Kidney epithelial cell (primary cell): ENCODE measurements around the gene TRIM26. TPM values are rescaled to one million over a fixed set of nuclear protein-coding genes. Genes with fewer than 3 reads are reported as not detected.

Experiments
- DNase-seq: peaks from one replicate; pipeline ENCODE4 v3.0.0-alpha.2; 2010; ENCODE audit warnings: low read depth
- H3K27me3 ChIP-seq: 2 replicates; pipeline ENCODE4 v1.6.0; 2011; ENCODE audit warnings: low read length; ENCODE audit not compliant: control insufficient read depth, insufficient read depth
- H3K36me3 ChIP-seq: 2 replicates; pipeline ENCODE4 v1.5.1; 2011; ENCODE audit warnings: low read length; ENCODE audit not compliant: control insufficient read depth, insufficient read depth
- H3K4me3 ChIP-seq: 2 replicates; pipeline ENCODE4 v1.5.1; 2011; ENCODE audit warnings: low read depth, mild to moderate bottlenecking, control low read depth, low read length
- CTCF ChIP-seq: IDR thresholded peaks from 2 replicates; pipeline ENCODE4 v1.5.1; 2011; ENCODE audit warnings: mild to moderate bottlenecking, moderate library complexity, low read length, control low read depth, inconsistent platforms; ENCODE audit not compliant: insufficient read depth, poor library complexity, severe bottlenecking
- total RNA-seq: library from RNA; depleted of rRNA; stranded (reverse); fragments of >200 nt; gene quantifications from 2 replicates; pipeline ENCODE4 v1.2.3, GENCODE V29; 2015

Gene TRIM26
- total RNA-seq, 1 donor from 2014 or later, result 42.0 TPM

- H3K36me3 ChIP-seq, result no peaks in the 10 kb centered on the region
- no peak for DNase-seq
- no peak overlapping the region for H3K4me3 ChIP-seq
- H3K27me3 ChIP-seq, result peaks cover 5% of the 10 kb centered on the region
- TF ChIP-seq CTCF, result no peak
Measured at GRCh38 chr6:30160008-30160784, 53.0 kb downstream of the TRIM26 start.

- no peak overlapping the region for H3K4me3 ChIP-seq
- TF ChIP-seq CTCF, result no peak
- peaks cover 5% of the 10 kb centered on the region for H3K27me3 ChIP-seq
- no peak for DNase-seq
- H3K36me3 ChIP-seq, result no peaks in the 10 kb centered on the region
Measured at GRCh38 chr6:30158475-30159040, 54.6 kb downstream of the TRIM26 start.

- Histone ChIP-seq H3K27me3 (peaks cover 3% of the 10 kb centered on the region), H3K36me3 (no peaks in the 10 kb centered on the region), H3K4me3 (no peak overlapping the region)
- no peak for TF ChIP-seq CTCF
- no peak for DNase-seq
Measured at GRCh38 chr6:30157999-30158398, 55.2 kb downstream of the TRIM26 start.

GRCh38 chr6:30157581-30157980, 55.6 kb downstream of the TRIM26 start:
- no peak for DNase-seq
- Histone ChIP-seq H3K4me3 (no peak overlapping the region), H3K27me3 (peaks cover 3% of the 10 kb centered on the region), H3K36me3 (no peaks in the 10 kb centered on the region)
- no peak for TF ChIP-seq CTCF

GRCh38 chr6:30156774-30157173, 56.4 kb downstream of the TRIM26 start:
- peaks cover 3% of the 10 kb centered on the region for H3K27me3 ChIP-seq
- H3K4me3 ChIP-seq, result no peak overlapping the region
- no peak for DNase-seq
- TF ChIP-seq CTCF, result no peak
- no peaks in the 10 kb centered on the region for H3K36me3 ChIP-seq

GRCh38 chr6:30156262-30156599, 57.0 kb downstream of the TRIM26 start:
- H3K27me3 ChIP-seq, result peaks cover 3% of the 10 kb centered on the region
- no peaks in the 10 kb centered on the region for H3K36me3 ChIP-seq
- no peak for TF ChIP-seq CTCF
- DNase-seq, result no peak
- H3K4me3 ChIP-seq, result no peak overlapping the region
